Mesothelial cell of epicardium (in vitro differentiated cells): Measurements from ENCODE around the gene KCNK15. TPM values are rescaled to one million over a fixed set of nuclear protein-coding genes. Genes with fewer than 3 reads are reported as not detected.

ENCODE experiments used
- DNase-seq, 2 experiments: peaks; one replicate each; pipeline ENCODE4 v3.0.0; 2021; ENCODE audit warnings: low spot score in 2 of 2; ENCODE audit not compliant: unreplicated experiment in 2 of 2
- H3K27ac Mint-ChIP-seq: 2 replicates; pipeline ENCODE4 v1.8.0; 2021; ENCODE audit warnings: mixed read lengths
- H3K27me3 Mint-ChIP-seq: 2 replicates; pipeline ENCODE4 v1.8.0; 2021; ENCODE audit warnings: low read depth, mixed read lengths
- H3K36me3 Mint-ChIP-seq: 2 replicates; pipeline ENCODE4 v1.8.0; 2021; ENCODE audit warnings: mixed read lengths
- H3K4me1 Mint-ChIP-seq: 2 replicates; pipeline ENCODE4 v1.8.0; 2021; ENCODE audit warnings: mixed read lengths
- H3K4me3 Mint-ChIP-seq: 2 replicates; pipeline ENCODE4 v1.8.0; 2021; ENCODE audit warnings: mild to moderate bottlenecking, moderate library complexity, mixed read lengths
- H3K9me3 Mint-ChIP-seq: 2 replicates; pipeline ENCODE4 v1.8.0; 2021; ENCODE audit warnings: mixed read lengths
- CTCF ChIP-seq: fragments of 200-600 bp; sonication (generic); IDR thresholded peaks from one replicate; pipeline ENCODE4 v1.5.0; 2021; ENCODE audit warnings: antibody characterized with exemption; ENCODE audit not compliant: unreplicated experiment
- total RNA-seq: library from RNA; stranded (reverse); gene quantifications from 3 replicates; pipeline ENCODE4 v1.2.1, GENCODE V29; 2021

Gene KCNK15
- total RNA-seq, 1 donor from 2014 or later, result 0.27 TPM

- Mint-ChIP-seq H3K4me1 (peaks cover 12% of the 10 kb centered on the region), H3K36me3 (no peaks in the 10 kb centered on the region), H3K9me3 (peaks cover 9% of the 10 kb centered on the region), H3K4me3 (no peak overlapping the region), H3K27me3 (no peaks in the 10 kb centered on the region), H3K27ac (no peak overlapping the region)
- no peak for TF ChIP-seq CTCF
- DNase-seq, result no peak
These were observed 14.0 kb upstream of the KCNK15 start for GRCh38 chr20:44731657-44732056.

- no peak for DNase-seq
- no peak overlapping the region for H3K27ac Mint-ChIP-seq
- no peaks in the 10 kb centered on the region for H3K36me3 Mint-ChIP-seq
- no peaks in the 10 kb centered on the region for H3K27me3 Mint-ChIP-seq
- TF ChIP-seq CTCF, result no peak
- peaks cover 12% of the 10 kb centered on the region for H3K9me3 Mint-ChIP-seq
- H3K4me3 Mint-ChIP-seq, result no peak overlapping the region
- peaks cover 12% of the 10 kb centered on the region for H3K4me1 Mint-ChIP-seq
These were observed 13.3 kb upstream of the KCNK15 start for GRCh38 chr20:44732327-44732726.

GRCh38 chr20:44733341-44734069, 12.2 kb upstream of the KCNK15 start:
- H3K4me3 Mint-ChIP-seq, result no peak overlapping the region
- TF ChIP-seq CTCF, result peak; percentile 55

GRCh38 chr20:44734938-44735337, 10.7 kb upstream of the KCNK15 start:
- H3K27me3 Mint-ChIP-seq, result no peaks in the 10 kb centered on the region
- TF ChIP-seq CTCF, result peak; percentile 12
- peaks cover 9% of the 10 kb centered on the region for H3K4me1 Mint-ChIP-seq
- no peaks in the 10 kb centered on the region for H3K36me3 Mint-ChIP-seq
- no peak overlapping the region for H3K27ac Mint-ChIP-seq
- peaks cover 12% of the 10 kb centered on the region for H3K9me3 Mint-ChIP-seq
- no peak overlapping the region for H3K4me3 Mint-ChIP-seq
- no peak for DNase-seq

More at GRCh38 chr20:44733341-44734069, 12.2 kb upstream of the KCNK15 start:
- Mint-ChIP-seq H3K4me1 (peaks cover 12% of the 10 kb centered on the region), H3K27ac (no peak overlapping the region), H3K36me3 (no peaks in the 10 kb centered on the region), H3K27me3 (no peaks in the 10 kb centered on the region), H3K9me3 (peaks cover 12% of the 10 kb centered on the region)
- DNase-seq, result peak in 1 of 2 experiments; percentile 62

GRCh38 chr20:44735816-44736169, 9.9 kb upstream of the KCNK15 start:
- no peaks in the 10 kb centered on the region for H3K27me3 Mint-ChIP-seq
- no peak overlapping the region for H3K4me3 Mint-ChIP-seq
- no peaks in the 10 kb centered on the region for H3K36me3 Mint-ChIP-seq
- H3K9me3 Mint-ChIP-seq, result peaks cover 9% of the 10 kb centered on the region
- DNase-seq, result no peak
- TF ChIP-seq CTCF, result no peak
- peaks cover 9% of the 10 kb centered on the region for H3K4me1 Mint-ChIP-seq
- H3K27ac Mint-ChIP-seq, result no peak overlapping the region
